Measurements from ENCODE around the gene DCT. TPM values are rescaled to one million over a fixed set of nuclear protein-coding genes. Genes with fewer than 3 reads are reported as not detected.

The DCT gene
- total RNA-seq, 1 experiment from 2014 or later: not detected

- no peak for DNase-seq
- Histone ChIP-seq H4K20me1 (ENCODE audit: insufficient read depth) (no peaks in the 10 kb centered on the region), H3K27me3 (ENCODE audit: insufficient read depth, low read depth) (no peaks in the 10 kb centered on the region), H3K79me2 (ENCODE audit: low read depth) (no peaks in the 10 kb centered on the region), H3K4me2 (no peak overlapping the region), H3K9me2 (ENCODE audit: insufficient read depth) (no peaks in the 10 kb centered on the region), H3K36me3 (ENCODE audit: low read depth) (no peaks in the 10 kb centered on the region), H3K9me3 (ENCODE audit: insufficient read depth, low read depth) (no peaks in the 10 kb centered on the region), H3K27ac (no peak overlapping the region), H3K4me3 (no peak overlapping the region), H2AFZ (no peak overlapping the region), H3F3A (ENCODE audit: insufficient read depth, low read depth) (no peaks in the 10 kb centered on the region), H3K4me1 (replicated peaks; ENCODE audit: insufficient read depth) (no peaks in the 10 kb centered on the region)
- ChIA-PET CTCF (no interaction called here), POLR2A (ENCODE audit: unreplicated experiment) (no interaction called here)
- intact Hi-C loops (cut with micrococcal nuclease; ENCODE audit: unreplicated experiment): no loop called here
- no TSS peak for BruUV-seq (replicated peaks)
- TF ChIP-seq EZH2 (IDR thresholded peaks at IDR 0.05; ENCODE audit: low read depth) (no peak), CTCF (conservative IDR thresholded peaks at IDR 0.05) (no peak)
Observed at GRCh38 chr13:94464771-94465170, 14.7 kb downstream of the DCT start.

GRCh38 chr13:94462670-94463069 is 16.8 kb downstream of the DCT start:
- Histone ChIP-seq H3K4me1 (replicated peaks; ENCODE audit: insufficient read depth) (no peaks in the 10 kb centered on the region), H3K9me3 (ENCODE audit: insufficient read depth, low read depth) (no peaks in the 10 kb centered on the region), H3K27me3 (ENCODE audit: insufficient read depth, low read depth) (no peaks in the 10 kb centered on the region), H3K27ac (no peak overlapping the region), H3K36me3 (ENCODE audit: low read depth) (no peaks in the 10 kb centered on the region), H3F3A (ENCODE audit: insufficient read depth, low read depth) (no peaks in the 10 kb centered on the region), H4K20me1 (ENCODE audit: insufficient read depth) (no peaks in the 10 kb centered on the region), H3K9me2 (ENCODE audit: insufficient read depth) (no peaks in the 10 kb centered on the region), H2AFZ (no peak overlapping the region), H3K4me2 (no peak overlapping the region), H3K79me2 (ENCODE audit: low read depth) (no peaks in the 10 kb centered on the region), H3K4me3 (no peak overlapping the region)
- intact Hi-C loops (cut with micrococcal nuclease; ENCODE audit: unreplicated experiment): no loop called here
- no peak for DNase-seq
- no TSS peak for BruUV-seq (replicated peaks)
- TF ChIP-seq CTCF (conservative IDR thresholded peaks at IDR 0.05) (no peak), EZH2 (IDR thresholded peaks at IDR 0.05; ENCODE audit: low read depth) (no peak)
- ChIA-PET POLR2A (ENCODE audit: unreplicated experiment) (no interaction called here), CTCF (no interaction called here)

GRCh38 chr13:94459116-94459515 is 20.4 kb downstream of the DCT start:
- Histone ChIP-seq H3K27ac (no peak overlapping the region), H3K4me1 (replicated peaks; ENCODE audit: insufficient read depth) (no peaks in the 10 kb centered on the region), H3K9me3 (ENCODE audit: insufficient read depth, low read depth) (no peaks in the 10 kb centered on the region), H3K4me2 (no peak overlapping the region), H3K27me3 (ENCODE audit: insufficient read depth, low read depth) (no peaks in the 10 kb centered on the region), H4K20me1 (ENCODE audit: insufficient read depth) (no peaks in the 10 kb centered on the region), H2AFZ (no peak overlapping the region), H3K36me3 (ENCODE audit: low read depth) (no peaks in the 10 kb centered on the region), H3K9me2 (ENCODE audit: insufficient read depth) (no peaks in the 10 kb centered on the region), H3K79me2 (ENCODE audit: low read depth) (no peaks in the 10 kb centered on the region), H3F3A (ENCODE audit: insufficient read depth, low read depth) (no peaks in the 10 kb centered on the region), H3K4me3 (no peak overlapping the region)
- TF ChIP-seq CTCF (conservative IDR thresholded peaks at IDR 0.05) (no peak), EZH2 (IDR thresholded peaks at IDR 0.05; ENCODE audit: low read depth) (no peak)
- intact Hi-C loops (cut with micrococcal nuclease; ENCODE audit: unreplicated experiment): no loop called here
- ChIA-PET POLR2A (ENCODE audit: unreplicated experiment) (no interaction called here), CTCF (no interaction called here)
- no peak for DNase-seq
- BruUV-seq (replicated peaks): no TSS peak
